ENCODE measurements around the gene PNMA8A.
"Not testable (repeated sequence)": the region's sequence is repeated elsewhere in the genome, so short reads cannot be mapped to it uniquely, and the experiment has no call there.

The PNMA8A gene

GRCh38 chr19:46446021-46446420 lies 25.3 kb downstream of the PNMA8A start:
- no peak for DNase-seq
- TF ChIP-seq POLR2A (IDR thresholded peaks at IDR 0.05; ENCODE audit: low read length) = no peak
- no peak for TF ChIP-seq GATA1 (IDR thresholded peaks at IDR 0.05; ENCODE audit: low read depth, low read length)

GRCh38 chr19:46442808-46443450 lies 28.4 kb downstream of the PNMA8A start:
- no peak for DNase-seq
- TF ChIP-seq POLR2A (IDR thresholded peaks at IDR 0.05; ENCODE audit: low read length) = no peak
- TF ChIP-seq GATA1 (IDR thresholded peaks at IDR 0.05; ENCODE audit: low read depth, low read length) = no peak

- TF ChIP-seq POLR2A (IDR thresholded peaks at IDR 0.05; ENCODE audit: low read length) (no peak), GATA1 (IDR thresholded peaks at IDR 0.05; ENCODE audit: low read depth, low read length) (no peak)
- no peak for DNase-seq
Observed at GRCh38 chr19:46441866-46442265, 29.5 kb downstream of the PNMA8A start.

- DNase-seq = not testable (repeated sequence)
Observed at GRCh38 chr19:46435689-46436088, 35.7 kb downstream of the PNMA8A start.

GRCh38 chr19:46435009-46435408 lies 36.4 kb downstream of the PNMA8A start:
- DNase-seq = no peak
- TF ChIP-seq POLR2A (IDR thresholded peaks at IDR 0.05; ENCODE audit: low read length) (no peak), GATA1 (IDR thresholded peaks at IDR 0.05; ENCODE audit: low read depth, low read length) (no peak)

- not testable (repeated sequence) for DNase-seq
Observed at GRCh38 chr19:46433470-46433869, 37.9 kb downstream of the PNMA8A start.

GRCh38 chr19:46431824-46432223 lies 39.5 kb downstream of the PNMA8A start:
- no peak for DNase-seq
- no peak for TF ChIP-seq GATA1 (IDR thresholded peaks at IDR 0.05; ENCODE audit: low read depth, low read length)
- TF ChIP-seq POLR2A (IDR thresholded peaks at IDR 0.05; ENCODE audit: low read length) = no peak

GRCh38 chr19:46429999-46430398 lies 41.4 kb downstream of the PNMA8A start:
- TF ChIP-seq GATA1 (IDR thresholded peaks at IDR 0.05; ENCODE audit: low read depth, low read length) (no peak), POLR2A (IDR thresholded peaks at IDR 0.05; ENCODE audit: low read length) (no peak)
- DNase-seq = no peak

GRCh38 chr19:46428239-46429135 lies 42.9 kb downstream of the PNMA8A start, which contains the start of gene PNMA8C:
PNMA8C (minus strand) TSS chr19:46428936; CDS start chr19:46428359, 577 bp downstream.
- peak; percentile 36 to 54 for DNase-seq

GRCh38 chr19:46427518-46428045 lies 43.8 kb downstream of the PNMA8A start:
- no peak for DNase-seq
- TF ChIP-seq POLR2A (IDR thresholded peaks at IDR 0.05; ENCODE audit: low read length) (no peak), GATA1 (IDR thresholded peaks at IDR 0.05; ENCODE audit: low read depth, low read length) (no peak)

More at GRCh38 chr19:46428239-46429135, 42.9 kb downstream of the PNMA8A start, which contains the start of gene PNMA8C:
- TF ChIP-seq GATA1 (IDR thresholded peaks at IDR 0.05; ENCODE audit: low read depth, low read length) = no peak
- TF ChIP-seq POLR2A (IDR thresholded peaks at IDR 0.05; ENCODE audit: low read length) = no peak

- TF ChIP-seq GATA1 (IDR thresholded peaks at IDR 0.05; ENCODE audit: low read depth, low read length) = no peak
- TF ChIP-seq POLR2A (IDR thresholded peaks at IDR 0.05; ENCODE audit: low read length) = no peak
- DNase-seq = peak; percentile 32 to 52
Observed at GRCh38 chr19:46426506-46427162, 44.7 kb downstream of the PNMA8A start.

GRCh38 chr19:46426035-46426505 lies 45.3 kb downstream of the PNMA8A start:
- DNase-seq = no peak
- TF ChIP-seq GATA1 (IDR thresholded peaks at IDR 0.05; ENCODE audit: low read depth, low read length) = no peak
- TF ChIP-seq POLR2A (IDR thresholded peaks at IDR 0.05; ENCODE audit: low read length) = no peak

GRCh38 chr19:46423188-46423587 lies 48.2 kb downstream of the PNMA8A start:
- DNase-seq = no peak
- no peak for TF ChIP-seq GATA1 (IDR thresholded peaks at IDR 0.05; ENCODE audit: low read depth, low read length)
- no peak for TF ChIP-seq POLR2A (IDR thresholded peaks at IDR 0.05; ENCODE audit: low read length)

GRCh38 chr19:46422344-46422743 lies 49.0 kb downstream of the PNMA8A start:
- TF ChIP-seq GATA1 (IDR thresholded peaks at IDR 0.05; ENCODE audit: low read depth, low read length) (no peak), POLR2A (IDR thresholded peaks at IDR 0.05; ENCODE audit: low read length) (no peak)

More at GRCh38 chr19:46422344-46422743, 49.0 kb downstream of the PNMA8A start:
- DNase-seq = no peak

Measured in erythroblast (primary cell).